Activated naive CD8-positive, alpha-beta T cell (primary cell): ENCODE data around the gene ELAVL1.
"Not testable (repeated sequence)": the region's sequence is repeated elsewhere in the genome, so short reads cannot be mapped to it uniquely, and the experiment has no call there.

Source experiments
- H3K27ac Mint-ChIP-seq: one replicate; pipeline ENCODE4 v1.8.0; 2021; ENCODE audit warnings: mixed read lengths
- H3K27me3 Mint-ChIP-seq: one replicate; pipeline ENCODE4 v1.8.0; 2021; ENCODE audit warnings: mixed read lengths
- H3K36me3 Mint-ChIP-seq: one replicate; pipeline ENCODE4 v1.8.0; 2021; ENCODE audit warnings: mixed read lengths
- H3K4me1 Mint-ChIP-seq: one replicate; pipeline ENCODE4 v1.8.0; 2021; ENCODE audit warnings: low read depth, mixed read lengths
- H3K4me3 Mint-ChIP-seq: one replicate; pipeline ENCODE4 v1.8.0; 2021; ENCODE audit warnings: mild to moderate bottlenecking, mixed read lengths
- H3K9me3 Mint-ChIP-seq: one replicate; pipeline ENCODE4 v1.8.0; 2021; ENCODE audit warnings: low read depth, mixed read lengths

The ELAVL1 gene

GRCh38 chr19:7922836-7923195 is 82.6 kb downstream of the ELAVL1 start:
- Mint-ChIP-seq H3K4me3 (no peak overlapping the region), H3K4me1 (peaks cover 28% of the 10 kb centered on the region), H3K9me3 (no peaks in the 10 kb centered on the region)

DNA sequence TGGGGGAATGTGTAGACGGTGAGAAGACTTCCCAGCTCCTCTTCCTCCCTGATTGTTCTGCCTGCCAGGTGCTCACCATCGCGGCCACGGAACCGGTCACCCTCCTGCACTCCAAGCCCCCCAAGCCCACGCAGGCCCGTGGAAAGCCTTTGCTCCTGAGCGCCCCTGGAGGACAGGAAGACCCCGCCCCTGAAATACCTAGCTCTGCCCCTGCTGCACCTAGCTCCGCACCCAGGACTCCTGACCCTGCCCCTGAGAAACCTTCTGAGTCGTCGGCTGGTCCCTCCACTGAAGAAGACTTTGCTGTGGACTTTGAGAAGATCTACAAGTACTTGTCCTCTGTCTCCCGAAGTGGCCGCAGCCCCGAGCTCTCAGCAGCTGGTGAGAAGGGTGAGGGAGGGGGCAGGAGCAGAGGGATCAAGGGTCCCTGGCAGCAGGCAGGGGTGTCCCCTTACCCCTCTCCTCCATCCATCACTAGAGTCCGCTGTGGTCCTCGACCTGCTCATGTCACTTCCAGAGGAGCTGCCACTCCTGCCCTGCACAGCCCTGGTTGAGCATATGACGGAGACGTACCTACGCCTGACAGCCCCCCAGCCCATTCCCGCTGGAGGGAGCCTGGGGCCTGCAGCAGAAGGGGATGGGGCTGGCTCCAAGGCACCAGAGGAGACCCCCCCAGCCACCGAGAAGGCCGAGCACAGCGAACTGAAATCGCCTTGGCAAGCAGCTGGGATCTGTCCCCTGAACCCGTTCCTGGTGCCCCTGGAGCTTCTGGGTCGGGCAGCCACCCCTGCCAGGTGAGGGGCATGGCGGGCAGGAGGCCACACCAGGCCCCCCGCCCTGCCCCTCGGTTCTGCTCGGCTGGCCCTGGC is 83.2 kb downstream of the ELAVL1 start:
- Mint-ChIP-seq H3K4me3 (no peak overlapping the region), H3K27me3 (peaks cover 3% of the 10 kb centered on the region), H3K9me3 (no peaks in the 10 kb centered on the region), H3K4me1 (peaks cover 28% of the 10 kb centered on the region), H3K27ac (no peak overlapping the region), H3K36me3 (no peaks in the 10 kb centered on the region)

More at GRCh38 chr19:7922836-7923195, 82.6 kb downstream of the ELAVL1 start:
- Mint-ChIP-seq H3K27me3 (peaks cover 3% of the 10 kb centered on the region), H3K27ac (no peak overlapping the region), H3K36me3 (no peaks in the 10 kb centered on the region)

DNA sequence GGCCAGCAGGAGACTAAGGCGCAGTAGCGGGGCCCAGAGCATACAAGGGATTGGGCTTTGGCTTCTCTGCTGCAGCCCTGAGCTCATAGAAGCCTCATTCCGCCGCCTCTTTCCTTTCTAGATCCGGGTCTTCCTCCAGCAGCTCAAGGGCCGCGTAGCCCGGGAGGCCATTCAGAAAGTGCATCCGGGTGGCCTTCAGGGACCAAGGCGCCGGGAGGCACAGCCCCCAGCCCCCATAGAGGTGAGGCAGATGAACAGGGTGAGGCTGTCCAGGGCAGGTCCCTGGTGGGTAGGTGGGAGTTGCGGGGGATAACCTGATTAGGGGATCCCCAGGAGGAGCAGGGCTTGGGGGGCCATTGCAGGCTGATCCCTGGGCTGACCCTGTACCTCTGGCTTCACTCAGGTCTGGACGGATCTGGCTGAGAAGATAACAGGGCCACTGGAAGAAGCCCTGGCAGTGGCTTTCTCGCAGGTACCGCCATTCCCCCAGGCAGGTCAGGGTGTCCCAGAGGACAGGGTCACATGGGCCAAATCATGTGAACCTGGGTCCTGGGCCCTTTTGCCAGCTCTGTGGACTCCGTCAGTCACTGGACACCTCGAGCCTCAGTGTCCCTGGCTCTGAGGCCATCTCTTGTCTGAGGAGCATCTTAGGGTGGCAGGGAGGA is 84.0 kb downstream of the ELAVL1 start:
- H3K4me1 Mint-ChIP-seq: peaks cover 29% of the 10 kb centered on the region
- peak overlapping the region; percentile 89 for H3K4me3 Mint-ChIP-seq
- H3K27me3 Mint-ChIP-seq: peaks cover 5% of the 10 kb centered on the region
- H3K36me3 Mint-ChIP-seq: no peaks in the 10 kb centered on the region
- no peaks in the 10 kb centered on the region for H3K9me3 Mint-ChIP-seq
- no peak overlapping the region for H3K27ac Mint-ChIP-seq

- Mint-ChIP-seq H3K4me1 (peaks cover 26% of the 10 kb centered on the region), H3K9me3 (no peaks in the 10 kb centered on the region), H3K4me3 (peak overlapping the region; percentile 89), H3K27me3 (peaks cover 5% of the 10 kb centered on the region), H3K27ac (peak overlapping the region; percentile 87), H3K36me3 (no peaks in the 10 kb centered on the region)
These were observed 84.7 kb downstream of the ELAVL1 start for GRCh38 chr19:7920519-7921301.

GRCh38 chr19:7919610-7920518 is 85.6 kb downstream of the ELAVL1 start, which contains the start of gene SNAPC2:
Gene SNAPC2, plus strand, starts transcription at chr19:7920338. Its CDS starts 29 bp downstream, at chr19:7920367.
- peak within 1 kb of the TSS; percentile 89 for H3K4me3 Mint-ChIP-seq
- peaks cover 30% of the 10 kb centered on the region for H3K4me1 Mint-ChIP-seq
- no peaks in the 10 kb centered on the region for H3K9me3 Mint-ChIP-seq
- H3K36me3 Mint-ChIP-seq: no peaks in the 10 kb centered on the region
- H3K27ac Mint-ChIP-seq: peak within 1 kb of the TSS; percentile 87
- peaks cover 9% of the 10 kb centered on the region for H3K27me3 Mint-ChIP-seq

DNA sequence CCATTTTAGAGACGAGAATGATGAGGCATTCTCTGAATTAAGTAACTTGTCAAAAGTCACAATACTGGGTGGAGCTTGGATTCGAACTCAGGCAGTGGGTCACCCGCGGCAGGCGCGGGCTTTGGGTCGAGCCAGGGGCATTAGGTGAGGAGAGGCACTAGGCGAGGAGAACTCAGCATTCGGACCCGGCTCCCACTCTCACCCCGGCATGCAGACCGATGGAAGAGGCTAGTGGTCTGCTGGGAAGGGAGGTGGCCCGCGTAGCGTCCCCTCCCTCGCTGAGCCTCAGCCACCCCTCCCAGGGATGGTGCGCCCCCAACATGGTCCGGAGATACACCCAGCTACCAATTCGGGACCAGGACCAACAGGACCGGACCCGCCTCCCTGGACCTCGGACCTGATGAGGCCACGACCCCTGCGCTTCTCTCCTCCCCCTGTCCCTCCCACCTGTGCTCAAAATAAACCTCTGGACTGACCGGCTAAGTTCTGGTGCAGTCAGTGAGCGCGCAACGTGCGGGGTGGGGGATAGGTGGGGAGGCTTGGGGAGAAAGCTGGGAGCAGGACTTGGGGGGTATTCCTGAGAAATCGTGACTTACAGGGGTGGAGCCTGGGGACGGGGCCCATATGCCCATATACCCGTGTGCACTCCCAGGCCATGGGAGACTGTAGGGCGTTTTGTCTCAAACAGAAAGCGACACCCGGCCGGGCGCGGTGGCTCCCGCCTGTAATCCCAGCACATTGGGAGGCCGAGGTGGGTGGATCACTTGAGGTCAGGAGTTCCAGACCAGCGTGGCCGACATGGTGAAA is 86.6 kb downstream of the ELAVL1 start:
- Mint-ChIP-seq H3K4me3 (peak overlapping the region; percentile 89), H3K9me3 (no peaks in the 10 kb centered on the region), H3K36me3 (no peaks in the 10 kb centered on the region), H3K27me3 (peaks cover 9% of the 10 kb centered on the region), H3K27ac (no peak overlapping the region), H3K4me1 (peaks cover 28% of the 10 kb centered on the region)

DNA sequence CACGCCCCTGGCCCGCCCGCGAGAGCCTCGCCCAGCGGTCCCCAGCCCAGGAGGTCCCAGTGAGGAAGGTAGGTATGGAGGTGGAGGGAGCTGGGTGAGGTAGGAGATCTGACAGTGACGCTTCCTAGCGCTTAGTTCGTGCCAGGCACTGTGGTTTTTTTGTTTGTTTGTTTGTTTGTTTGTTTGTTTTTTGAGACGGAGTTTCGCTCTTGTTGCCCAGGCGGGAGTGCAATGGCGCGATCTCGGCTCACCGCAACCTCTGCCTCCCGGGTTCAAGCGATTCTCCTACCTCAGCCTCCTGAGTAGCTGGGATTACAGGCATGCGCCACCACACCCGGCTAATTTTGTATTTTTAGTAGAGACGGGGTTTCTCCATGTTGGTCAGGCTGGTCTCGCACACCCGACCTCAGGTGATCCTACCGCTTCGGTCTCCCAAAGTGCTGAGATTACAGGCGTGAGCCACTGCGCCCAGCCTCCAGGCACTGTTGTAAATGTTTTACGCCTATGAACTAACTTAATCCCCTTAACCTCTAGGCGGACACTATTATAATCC is 87.3 kb downstream of the ELAVL1 start:
- H3K27ac Mint-ChIP-seq, H3K27me3 Mint-ChIP-seq, H3K9me3 Mint-ChIP-seq, H3K36me3 Mint-ChIP-seq: not testable (repeated sequence)
- Mint-ChIP-seq H3K4me1 (peaks cover 28% of the 10 kb centered on the region), H3K4me3 (peak overlapping the region; percentile 32)

- Mint-ChIP-seq H3K9me3 (no peaks in the 10 kb centered on the region), H3K27me3 (peaks cover 9% of the 10 kb centered on the region), H3K27ac (no peak overlapping the region), H3K4me3 (peak overlapping the region; percentile 75), H3K36me3 (no peaks in the 10 kb centered on the region), H3K4me1 (peaks cover 28% of the 10 kb centered on the region)
These were observed 88.0 kb downstream of the ELAVL1 start for GRCh38 chr19:7917267-7918061.

DNA sequence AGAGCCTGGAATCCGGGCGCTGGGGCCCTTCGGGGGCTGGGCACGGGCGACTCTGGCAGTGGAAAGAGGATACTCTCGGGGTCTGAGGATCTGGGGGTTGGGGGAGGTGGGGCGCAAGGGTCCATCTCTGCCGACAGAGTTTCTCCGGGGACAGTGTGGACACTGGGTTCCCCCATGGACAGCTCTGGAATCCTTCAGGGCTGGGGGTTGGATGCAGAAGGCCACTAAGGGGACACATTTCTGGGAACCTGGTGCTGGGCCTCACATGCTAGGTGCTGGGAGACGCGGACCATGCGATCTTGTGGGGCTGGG is 88.5 kb downstream of the ELAVL1 start:
- H3K36me3 Mint-ChIP-seq: no peaks in the 10 kb centered on the region
- peaks cover 25% of the 10 kb centered on the region for H3K4me1 Mint-ChIP-seq
- peaks cover 9% of the 10 kb centered on the region for H3K27me3 Mint-ChIP-seq

DNA sequence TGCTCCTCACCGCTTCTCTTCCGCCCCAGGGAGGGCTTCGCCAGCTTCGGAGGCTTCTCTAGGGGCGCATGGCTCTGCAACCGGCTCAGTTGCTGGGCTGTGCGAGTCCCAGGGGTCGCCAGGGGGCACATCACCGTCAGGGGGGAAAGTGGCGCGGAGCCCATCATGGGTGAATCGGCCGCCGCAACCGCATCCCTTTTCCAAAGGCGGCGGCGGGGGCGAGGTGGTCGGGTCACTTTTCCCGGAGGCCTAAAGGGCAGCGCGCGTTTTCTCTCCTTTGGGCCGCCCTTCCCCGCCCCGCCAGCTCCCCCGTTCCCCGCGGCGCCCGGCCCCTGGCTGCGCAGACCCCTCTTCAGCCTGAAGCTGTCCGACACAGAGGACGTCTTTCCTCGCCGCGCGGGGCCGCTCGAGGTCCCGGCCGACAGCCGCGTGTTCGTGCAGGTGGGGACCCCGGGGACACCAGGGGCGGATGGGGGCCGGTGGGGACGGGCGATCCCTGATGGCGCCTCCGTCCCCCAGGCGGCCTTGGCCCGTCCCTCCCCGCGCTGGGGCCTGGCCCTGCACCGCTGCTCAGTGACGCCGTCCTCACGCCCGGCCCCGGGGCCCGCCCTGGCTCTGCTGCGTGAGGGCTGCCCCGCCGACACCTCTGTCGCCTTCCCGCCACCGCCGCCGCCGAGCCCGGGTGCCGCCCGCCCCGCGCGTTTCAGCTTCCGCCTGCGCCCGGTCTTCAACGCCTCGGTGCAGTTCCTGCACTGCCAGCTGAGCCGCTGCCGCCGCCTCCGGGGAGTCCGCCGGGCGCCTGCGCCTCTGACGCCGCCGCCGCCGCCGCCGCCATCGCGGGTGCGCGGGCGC is 89.1 kb downstream of the ELAVL1 start:
- no peaks in the 10 kb centered on the region for H3K9me3 Mint-ChIP-seq
- H3K36me3 Mint-ChIP-seq: no peaks in the 10 kb centered on the region
- H3K4me3 Mint-ChIP-seq: peak overlapping the region; percentile 76
- no peak overlapping the region for H3K27ac Mint-ChIP-seq
- peaks cover 9% of the 10 kb centered on the region for H3K27me3 Mint-ChIP-seq
- peaks cover 25% of the 10 kb centered on the region for H3K4me1 Mint-ChIP-seq

More for the DNA sequence above, 88.5 kb downstream of the ELAVL1 start:
- H3K27ac Mint-ChIP-seq: no peak overlapping the region
- H3K4me3 Mint-ChIP-seq: peak overlapping the region; percentile 75
- no peaks in the 10 kb centered on the region for H3K9me3 Mint-ChIP-seq

GRCh38 chr19:7915250-7916102 is 90.0 kb downstream of the ELAVL1 start:
- H3K9me3 Mint-ChIP-seq: no peaks in the 10 kb centered on the region
- peaks cover 21% of the 10 kb centered on the region for H3K4me1 Mint-ChIP-seq
- peak overlapping the region; percentile 76 for H3K4me3 Mint-ChIP-seq
- peaks cover 9% of the 10 kb centered on the region for H3K27me3 Mint-ChIP-seq
- no peaks in the 10 kb centered on the region for H3K36me3 Mint-ChIP-seq
- no peak overlapping the region for H3K27ac Mint-ChIP-seq
